GM23248 (cell line): Measurements from ENCODE around the gene ZNF846.

Experiments used
- EZH2 ChIP-seq: fragments of 200-600 bp; sonication (generic); IDR thresholded peaks from 2 replicates; pipeline ENCODE4 v1.6.1; 2018; ENCODE audit warnings: antibody characterized with exemption, mild to moderate bottlenecking; ENCODE audit not compliant: insufficient read depth, poor library complexity, severe bottlenecking
- EZH2phosphoT487 ChIP-seq: fragments of 200-600 bp; sonication (generic); IDR thresholded peaks from 2 replicates; pipeline ENCODE4 v1.6.1; 2018; ENCODE audit warnings: antibody characterized with exemption, moderate library complexity, mild to moderate bottlenecking, low read depth; ENCODE audit not compliant: insufficient read depth

- TF ChIP-seq EZH2 = no peak
- TF ChIP-seq EZH2phosphoT487 = no peak
These were observed 40.6 kb upstream of the ZNF846 start for GRCh38 chr19:9808855-9809824.
